Measurements from ENCODE around the gene RNF144B. TPM values are rescaled to one million over a fixed set of nuclear protein-coding genes. Genes with fewer than 3 reads are reported as not detected.

The RNF144B gene
- total RNA-seq, 1 experiment from 2014 or later: 8.2 TPM

DNA sequence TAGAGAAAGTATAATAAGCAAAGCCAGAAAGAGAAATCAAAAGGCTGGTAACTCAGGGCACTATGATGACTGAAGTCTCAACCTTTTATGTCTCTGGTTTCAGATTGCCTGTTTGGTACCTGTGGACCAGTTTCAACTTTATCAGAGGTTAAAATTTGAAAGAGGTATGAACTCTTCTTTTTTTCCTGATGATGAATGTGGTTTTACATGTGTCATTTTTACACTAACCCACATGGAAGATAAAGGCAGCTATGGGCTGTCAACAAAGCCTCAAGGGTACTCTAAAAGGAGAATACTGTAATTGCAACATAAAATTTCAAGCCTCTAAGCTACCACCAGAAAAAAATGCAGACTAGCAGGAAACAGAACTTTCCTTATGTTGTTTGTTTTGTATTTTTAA lies 52.4 kb downstream of the RNF144B start (continued):
- TF ChIP-seq PRDM15 (CRISPR knock-in tag; IDR thresholded peaks at IDR 0.05): no peak

GRCh38 chr6:18441251-18441979 lies 54.3 kb downstream of the RNF144B start:
- no peak for DNase-seq (ENCODE audit: low spot score)
- no peaks in the 10 kb centered on the region for H3K4me1 Mint-ChIP-seq
- ChIA-PET CTCF (no interaction called here), POLR2A (no interaction called here)
- no peak overlapping the region for H3K27ac Mint-ChIP-seq
- ATAC-seq: no peak
- no peak overlapping the region for H3K4me3 Mint-ChIP-seq
- no peaks in the 10 kb centered on the region for H3K27me3 Mint-ChIP-seq (ENCODE audit: low read depth)
- no peaks in the 10 kb centered on the region for H3K36me3 Mint-ChIP-seq
- H3K9me3 Mint-ChIP-seq: no peaks in the 10 kb centered on the region
- no peak for TF ChIP-seq KAT7 (CRISPR knock-in tag; IDR thresholded peaks at IDR 0.05; ENCODE audit: borderline replicate concordance)
- no peak for TF ChIP-seq SMAD4 (CRISPR knock-in tag; IDR thresholded peaks at IDR 0.05)
- TF ChIP-seq CREM (CRISPR knock-in tag; IDR thresholded peaks at IDR 0.05): no peak
- no peak for TF ChIP-seq ZNF219 (CRISPR knock-in tag; IDR thresholded peaks at IDR 0.05; ENCODE audit: borderline replicate concordance)
- TF ChIP-seq JUN (CRISPR knock-in tag; IDR thresholded peaks at IDR 0.05): no peak
- TF ChIP-seq, protein P1, sequence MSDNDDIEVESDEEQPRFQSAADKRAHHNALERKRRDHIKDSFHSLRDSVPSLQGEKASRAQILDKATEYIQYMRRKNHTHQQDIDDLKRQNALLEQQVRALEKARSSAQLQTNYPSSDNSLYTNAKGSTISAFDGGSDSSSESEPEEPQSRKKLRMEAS (CRISPR knock-in tag; IDR thresholded peaks at IDR 0.05): no peak
- TF ChIP-seq, protein P2, sequence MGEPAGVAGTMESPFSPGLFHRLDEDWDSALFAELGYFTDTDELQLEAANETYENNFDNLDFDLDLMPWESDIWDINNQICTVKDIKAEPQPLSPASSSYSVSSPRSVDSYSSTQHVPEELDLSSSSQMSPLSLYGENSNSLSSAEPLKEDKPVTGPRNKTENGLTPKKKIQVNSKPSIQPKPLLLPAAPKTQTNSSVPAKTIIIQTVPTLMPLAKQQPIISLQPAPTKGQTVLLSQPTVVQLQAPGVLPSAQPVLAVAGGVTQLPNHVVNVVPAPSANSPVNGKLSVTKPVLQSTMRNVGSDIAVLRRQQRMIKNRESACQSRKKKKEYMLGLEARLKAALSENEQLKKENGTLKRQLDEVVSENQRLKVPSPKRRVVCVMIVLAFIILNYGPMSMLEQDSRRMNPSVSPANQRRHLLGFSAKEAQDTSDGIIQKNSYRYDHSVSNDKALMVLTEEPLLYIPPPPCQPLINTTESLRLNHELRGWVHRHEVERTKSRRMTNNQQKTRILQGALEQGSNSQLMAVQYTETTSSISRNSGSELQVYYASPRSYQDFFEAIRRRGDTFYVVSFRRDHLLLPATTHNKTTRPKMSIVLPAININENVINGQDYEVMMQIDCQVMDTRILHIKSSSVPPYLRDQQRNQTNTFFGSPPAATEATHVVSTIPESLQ (CRISPR knock-in tag; IDR thresholded peaks at IDR 0.05): no peak
- TF ChIP-seq TEAD1 (CRISPR knock-in tag; IDR thresholded peaks at IDR 0.05): no peak

- no peaks in the 10 kb centered on the region for H3K27me3 Mint-ChIP-seq (ENCODE audit: low read depth)
- no peaks in the 10 kb centered on the region for H3K9me3 Mint-ChIP-seq
- H3K27ac Mint-ChIP-seq: no peak overlapping the region
- no peaks in the 10 kb centered on the region for H3K36me3 Mint-ChIP-seq
- H3K4me3 Mint-ChIP-seq: no peak overlapping the region
- DNase-seq (ENCODE audit: low spot score) (no peak), ATAC-seq (no peak)
- ChIA-PET POLR2A (no interaction called here), CTCF (no interaction called here)
- H3K4me1 Mint-ChIP-seq: no peaks in the 10 kb centered on the region
- TF ChIP-seq JAZF1 (CRISPR knock-in tag; IDR thresholded peaks at IDR 0.05) (no peak), ATF3 (CRISPR knock-in tag; conservative IDR thresholded peaks at IDR 0.05) (no peak), CREM (CRISPR knock-in tag; IDR thresholded peaks at IDR 0.05) (no peak), CBFB (CRISPR knock-in tag; IDR thresholded peaks at IDR 0.05; ENCODE audit: low read depth) (no peak), EMX1 (CRISPR knock-in tag; IDR thresholded peaks at IDR 0.05) (no peak), CREB1 (CRISPR knock-in tag; IDR thresholded peaks at IDR 0.05) (no peak), IRF2 (CRISPR knock-in tag; IDR thresholded peaks at IDR 0.05; ENCODE audit: borderline replicate concordance, low read depth) (no peak), JUN (CRISPR knock-in tag; IDR thresholded peaks at IDR 0.05) (no peak), TP53 (CRISPR knock-in tag; IDR thresholded peaks at IDR 0.05) (no peak), RELA (CRISPR knock-in tag; IDR thresholded peaks at IDR 0.05; ENCODE audit: borderline replicate concordance) (no peak), ATF1 (CRISPR knock-in tag; IDR thresholded peaks at IDR 0.05) (no peak), HMGA2 (CRISPR knock-in tag; IDR thresholded peaks at IDR 0.05) (no peak), KAT7 (CRISPR knock-in tag; IDR thresholded peaks at IDR 0.05; ENCODE audit: borderline replicate concordance) (no peak), FOXK1 (CRISPR knock-in tag; IDR thresholded peaks at IDR 0.05) (no peak), ETV6 (CRISPR knock-in tag; IDR thresholded peaks at IDR 0.05) (no peak), SP1 (CRISPR knock-in tag; conservative IDR thresholded peaks at IDR 0.05) (no peak)
- TF ChIP-seq, protein P3, sequence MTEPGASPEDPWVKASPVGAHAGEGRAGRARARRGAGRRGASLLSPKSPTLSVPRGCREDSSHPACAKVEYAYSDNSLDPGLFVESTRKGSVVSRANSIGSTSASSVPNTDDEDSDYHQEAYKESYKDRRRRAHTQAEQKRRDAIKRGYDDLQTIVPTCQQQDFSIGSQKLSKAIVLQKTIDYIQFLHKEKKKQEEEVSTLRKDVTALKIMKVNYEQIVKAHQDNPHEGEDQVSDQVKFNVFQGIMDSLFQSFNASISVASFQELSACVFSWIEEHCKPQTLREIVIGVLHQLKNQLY (CRISPR knock-in tag; IDR thresholded peaks at IDR 0.05): no peak
Observed at GRCh38 chr6:18444111-18444510, 57.0 kb downstream of the RNF144B start.

Measured in WTC11 (cell line).